Fibroblast of pulmonary artery (primary cell): ENCODE measurements around the gene ERC1.

Source experiments
- DNase-seq: peaks from one replicate; pipeline ENCODE4 v3.0.0-alpha.2; 2010; ENCODE audit warnings: low read depth
- H3K4me3 ChIP-seq: replicated peaks from 2 replicates; pipeline ENCODE4 v1.5.1; 2011; ENCODE audit warnings: low read depth, mild to moderate bottlenecking, control low read depth, low read length, moderate library complexity
- CTCF ChIP-seq: IDR thresholded peaks from 2 replicates; pipeline ENCODE4 v1.5.1; 2011; ENCODE audit warnings: mild to moderate bottlenecking, control low read depth, low read length, inconsistent platforms; ENCODE audit errors: missing control alignments

ERC1 gene

GRCh38 chr12:1457901-1458300 lies 466.9 kb downstream of the ERC1 start:
- DNase-seq: peak; percentile 54
- TF ChIP-seq CTCF: no peak

GRCh38 chr12:1459339-1459738 lies 468.3 kb downstream of the ERC1 start:
- TF ChIP-seq CTCF: no peak
- H3K4me3 ChIP-seq: no peak overlapping the region
- no peak for DNase-seq

More at GRCh38 chr12:1457901-1458300, 466.9 kb downstream of the ERC1 start:
- H3K4me3 ChIP-seq: no peak overlapping the region

- TF ChIP-seq CTCF: no peak
- H3K4me3 ChIP-seq: peak overlapping the region; percentile 10
- no peak for DNase-seq
Measured at GRCh38 chr12:1463073-1463905, 472.3 kb downstream of the ERC1 start.

GRCh38 chr12:1464925-1465324 lies 473.9 kb downstream of the ERC1 start:
- H3K4me3 ChIP-seq: no peak overlapping the region
- TF ChIP-seq CTCF: no peak
- DNase-seq: no peak

- no peak for TF ChIP-seq CTCF
- DNase-seq: no peak
- H3K4me3 ChIP-seq: no peak overlapping the region
Measured at GRCh38 chr12:1465990-1466389, 475.0 kb downstream of the ERC1 start.

- no peak for TF ChIP-seq CTCF
- no peak overlapping the region for H3K4me3 ChIP-seq
- DNase-seq: no peak
Measured at GRCh38 chr12:1466481-1467154, 475.6 kb downstream of the ERC1 start.
